Natural killer cell (primary cell): ENCODE data around the gene SLC25A26. TPM values are rescaled to one million over a fixed set of nuclear protein-coding genes. Genes with fewer than 3 reads are reported as not detected.

Source experiments
- ATAC-seq, 3 donors: fragments of 150-1000 bp in 2 of 3; fragments of 200-7000 bp in 1 of 3; cut with Tn5 transposase; 1 replicate in 1 of 3; 2 replicates in 2 of 3; pipeline ENCODE4 v1.10.0; 2021; ENCODE audit warnings: mild to moderate bottlenecking in 2 of 3, moderate library complexity in 2 of 3
- DNase-seq, 2 donors: peaks; one replicate each; pipeline versions ENCODE4 v3.0.0 to v3.0.0-alpha.2; 2013 to 2021; ENCODE audit warnings: mixed read lengths in 1 of 2
- H3K27ac ChIP-seq: one replicate; pipeline ENCODE4 v1.5.1; 2013; ENCODE audit warnings: mild to moderate bottlenecking, low read length
- H3K27me3 ChIP-seq: one replicate; pipeline ENCODE4 v1.6.1; 2013; ENCODE audit warnings: low read length; ENCODE audit not compliant: control insufficient read depth, insufficient read depth
- H3K36me3 ChIP-seq: one replicate; pipeline ENCODE4 v1.6.1; 2013; ENCODE audit warnings: low read length; ENCODE audit not compliant: control insufficient read depth, insufficient read depth
- H3K4me1 ChIP-seq: one replicate; pipeline ENCODE4 v1.6.1; 2013; ENCODE audit warnings: low read length; ENCODE audit not compliant: control insufficient read depth, insufficient read depth
- H3K4me3 ChIP-seq: one replicate; pipeline ENCODE4 v1.5.1; 2013; ENCODE audit warnings: low read length
- H3K9me3 ChIP-seq: one replicate; pipeline ENCODE4 v1.6.1; 2013; ENCODE audit warnings: low read length; ENCODE audit not compliant: control insufficient read depth, insufficient read depth
- H3K27ac Mint-ChIP-seq, 2 donors: one replicate each; pipeline ENCODE4 v1.8.0; 2022; ENCODE audit warnings: mild to moderate bottlenecking in 2 of 2, mixed read lengths in 2 of 2, moderate library complexity in 1 of 2
- H3K27me3 Mint-ChIP-seq, 2 donors: one replicate each; pipeline ENCODE4 v1.8.0; 2022; ENCODE audit warnings: low read depth in 2 of 2, mixed read lengths in 2 of 2
- H3K36me3 Mint-ChIP-seq: one replicate; pipeline ENCODE4 v1.8.0; 2022; ENCODE audit warnings: mixed read lengths
- H3K4me1 Mint-ChIP-seq, 2 donors: one replicate each; pipeline ENCODE4 v1.8.0; 2022; ENCODE audit warnings: mixed read lengths in 2 of 2
- H3K4me3 Mint-ChIP-seq: one replicate; pipeline ENCODE4 v1.8.0; 2022; ENCODE audit warnings: mild to moderate bottlenecking, moderate library complexity, mixed read lengths
- H3K9me3 Mint-ChIP-seq, 2 donors: one replicate each; pipeline ENCODE4 v1.8.0; 2022; ENCODE audit warnings: mixed read lengths in 2 of 2
- CTCF ChIP-seq: fragments of 200-600 bp; IDR thresholded peaks from one replicate; pipeline ENCODE4 v1.8.0; 2022; ENCODE audit warnings: antibody characterized with exemption
- WGBS: methylation state at CpG from one replicate; pipeline ENCODE4 v1.1.7; 2013; ENCODE audit warnings: missing lambda C conversion rate; ENCODE audit not compliant: insufficient coverage; 5-methylcytosine and 5-hydroxymethylcytosine counted together
- intact Hi-C: fragments of 100-400 bp; cut with micrococcal nuclease; formaldehyde crosslinking; loops from one replicate; pipeline ENCODE4 v1.14.2; 2022
- total RNA-seq, 4 donors: library from RNA; stranded (reverse); fragments of 120-200 nt in 1 of 4; gene quantifications; one replicate each; pipeline versions ENCODE4 v1.2.3 to v1.2.4, GENCODE V29; 2013 to 2022

SLC25A26 gene
- total RNA-seq, 3 donors from 2014 or later (not counting 1 experiment from before 2014, with no cell fraction given) = 18.4 to 23.9 (median 23.3) TPM

GRCh38 chr3:66398228-66399025 lies 177.6 kb downstream of the SLC25A26 start:
- no peak for ATAC-seq
- Histone ChIP-seq H3K27me3 (no peaks in the 10 kb centered on the region), H3K36me3 (no peaks in the 10 kb centered on the region), H3K4me3 (no peak overlapping the region), H3K4me1 (peaks cover 17% of the 10 kb centered on the region), H3K9me3 (no peaks in the 10 kb centered on the region), H3K27ac (no peak overlapping the region)
- 97% methylated on average over 9 of the region's 9 CpGs for WGBS
- no peaks in the 10 kb centered on the region for H3K9me3 Mint-ChIP-seq
- H3K36me3 Mint-ChIP-seq = no peaks in the 10 kb centered on the region
- H3K27me3 Mint-ChIP-seq = no peaks in the 10 kb centered on the region
- H3K27ac Mint-ChIP-seq = peak overlapping the region in 1 of 2 donors; percentile 30
- H3K4me3 Mint-ChIP-seq = no peak overlapping the region
- intact Hi-C loops = no loop called here
- DNase-seq = no peak
- peaks cover 20% of the 10 kb centered on the region in 2 donors for H3K4me1 Mint-ChIP-seq
- TF ChIP-seq CTCF = no peak

- no peak for TF ChIP-seq CTCF
- Mint-ChIP-seq H3K4me1 (peaks cover 7 to 8% of the 10 kb centered on the region in 2 donors), H3K27ac (no peak overlapping the region), H3K9me3 (no peaks in the 10 kb centered on the region), H3K36me3 (no peaks in the 10 kb centered on the region), H3K27me3 (no peaks in the 10 kb centered on the region), H3K4me3 (no peak overlapping the region)
- intact Hi-C loops = no loop called here
- no peaks in the 10 kb centered on the region for H3K9me3 ChIP-seq
- DNase-seq (no peak), ATAC-seq (no peak)
- peaks cover 4% of the 10 kb centered on the region for H3K4me1 ChIP-seq
- H3K27me3 ChIP-seq = no peaks in the 10 kb centered on the region
- H3K36me3 ChIP-seq = no peaks in the 10 kb centered on the region
- no peak overlapping the region for H3K4me3 ChIP-seq
- no peak overlapping the region for H3K27ac ChIP-seq
- WGBS = 97% methylated on average over 10 of the region's 10 CpGs
Observed at GRCh38 chr3:66399529-66400232, 178.9 kb downstream of the SLC25A26 start.

GRCh38 chr3:66400411-66401156 lies 179.8 kb downstream of the SLC25A26 start:
- Mint-ChIP-seq H3K9me3 (no peaks in the 10 kb centered on the region), H3K36me3 (no peaks in the 10 kb centered on the region)

More at GRCh38 chr3:66400411-66401156, 179.8 kb downstream of the SLC25A26 start:
- H3K4me3 ChIP-seq = no peak overlapping the region
- intact Hi-C loops = no loop called here
- H3K4me1 ChIP-seq = no peaks in the 10 kb centered on the region
- DNase-seq (no peak), ATAC-seq (no peak)
- Mint-ChIP-seq H3K4me3 (no peak overlapping the region), H3K4me1 (no peaks in the 10 kb centered on the region), H3K27ac (no peak overlapping the region), H3K27me3 (no peaks in the 10 kb centered on the region)
- TF ChIP-seq CTCF = no peak
- H3K27me3 ChIP-seq = no peaks in the 10 kb centered on the region
- H3K36me3 ChIP-seq = no peaks in the 10 kb centered on the region
- no peak overlapping the region for H3K27ac ChIP-seq
- no peaks in the 10 kb centered on the region for H3K9me3 ChIP-seq
- WGBS = 86% methylated on average over 15 of the region's 15 CpGs
